Endometrial microvascular endothelial cells (primary cell): ENCODE data around the gene WASHC4. TPM values are rescaled to one million over a fixed set of nuclear protein-coding genes. Genes with fewer than 3 reads are reported as not detected.
"Not testable (repeated sequence)": the region's sequence is repeated elsewhere in the genome, so short reads cannot be mapped to it uniquely, and the experiment has no call there.

Source experiments
- in situ Hi-C: cut with HindIII; loops from 2 replicates; pipeline ENCODE4 v1.10.0; 2017; ENCODE audit warnings: low sequenced_read_pairs, low pct_unique_long_range_greater_than_20kb; ENCODE audit errors: inconsistent ontology term
- total RNA-seq: library from RNA; depleted of rRNA; stranded (reverse); fragments of >200 nt; gene quantifications from one replicate; pipeline ENCODE4 v1.2.3, GENCODE V29; 2015; ENCODE audit errors: inconsistent ontology term

Gene WASHC4
- total RNA-seq, 1 donor from 2014 or later = 65.5 TPM

DNA sequence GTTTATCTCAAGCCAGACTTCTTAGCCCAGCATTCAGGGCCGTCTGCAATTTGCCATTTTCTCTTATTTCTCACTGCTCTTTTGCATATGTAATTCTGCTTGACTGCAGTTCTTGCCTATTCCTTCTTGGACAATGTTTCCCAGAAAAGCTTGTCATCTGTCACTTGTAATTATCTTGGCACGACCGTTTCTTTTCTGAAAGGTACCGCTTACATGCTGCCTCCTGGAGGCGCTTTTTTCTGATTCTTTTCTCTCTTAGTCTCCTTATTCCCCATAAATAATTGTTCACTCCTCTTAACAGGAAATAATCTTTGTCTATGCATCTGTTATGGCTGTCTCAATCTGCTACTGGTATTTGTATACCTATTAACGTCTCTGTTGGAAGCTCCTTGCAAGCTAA lies 22.0 kb upstream of the WASHC4 start:
- in situ Hi-C loops = no loop called here

DNA sequence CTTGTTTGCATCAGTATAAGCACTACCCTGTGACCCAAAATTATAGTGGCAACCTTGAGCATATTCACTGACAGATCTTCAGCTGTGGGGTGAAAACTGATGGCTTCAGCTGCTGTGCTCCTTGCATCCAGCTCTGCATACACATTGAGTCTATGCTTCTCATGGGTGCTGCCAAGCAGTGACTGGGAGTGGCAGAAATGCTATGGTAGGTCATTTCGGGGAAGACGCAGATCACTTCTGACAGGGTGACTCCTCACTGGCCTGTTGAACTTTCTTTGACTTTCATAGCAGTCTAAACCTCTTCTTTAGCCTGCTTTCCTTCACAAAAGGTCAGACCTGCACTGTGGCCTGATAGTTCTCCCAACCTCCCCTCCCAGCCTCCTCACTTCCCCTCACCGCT lies 17.7 kb upstream of the WASHC4 start:
- in situ Hi-C loops = no loop called here

DNA sequence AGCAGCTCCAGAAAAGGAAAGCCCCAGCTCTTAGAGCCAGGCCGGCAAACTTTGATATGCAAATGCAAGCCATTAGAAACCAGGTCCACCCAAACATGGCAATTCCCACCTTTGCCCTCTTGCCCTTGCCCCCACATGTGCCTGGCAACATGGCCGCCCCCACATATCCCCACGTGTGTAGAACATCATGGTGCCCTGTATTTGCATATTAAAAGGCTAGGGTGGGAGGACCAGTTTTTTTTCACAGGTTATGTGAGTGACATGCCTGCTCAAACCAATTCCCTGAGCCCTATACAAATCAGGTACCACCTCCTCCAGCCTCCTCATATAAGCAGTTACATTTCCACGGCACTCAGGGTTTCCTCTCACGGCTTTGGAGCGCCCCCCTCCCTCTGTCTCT lies 17.2 kb upstream of the WASHC4 start:
- in situ Hi-C loops = no loop called here

DNA sequence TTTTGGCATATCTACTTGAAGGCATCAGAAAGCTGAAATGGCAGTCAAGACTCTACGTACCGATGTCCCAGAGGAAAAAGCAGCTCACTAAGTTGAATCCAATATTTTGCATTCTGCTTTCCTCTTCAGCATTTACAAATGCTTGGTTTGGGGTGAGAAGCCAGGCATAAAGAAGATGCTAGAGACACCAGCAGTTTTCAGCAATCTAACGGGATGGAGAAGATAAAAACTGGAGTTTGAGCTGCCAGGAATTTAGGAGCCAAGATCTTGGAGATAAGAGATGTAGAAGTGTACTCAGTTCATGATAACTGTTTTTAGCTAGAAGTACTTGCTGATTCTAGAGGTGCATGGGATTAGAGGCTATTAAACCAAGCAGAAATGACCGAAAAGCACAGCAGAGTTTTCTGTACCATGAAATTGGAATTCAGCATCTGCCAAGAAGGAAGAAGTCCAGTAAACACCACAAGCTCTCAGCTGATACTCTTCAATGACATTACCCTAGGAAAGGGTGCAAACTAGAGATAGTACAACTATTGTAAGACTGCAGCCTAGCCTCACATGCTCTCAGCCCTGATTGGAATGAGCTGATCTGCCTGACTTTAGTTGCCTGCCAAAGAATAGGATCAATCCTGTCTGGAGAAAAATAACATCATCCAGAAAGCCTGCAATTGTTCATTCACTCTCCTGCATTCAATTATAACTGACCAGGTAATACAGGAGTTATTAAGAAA lies 15.9 kb upstream of the WASHC4 start:
- in situ Hi-C loops = no loop called here

DNA sequence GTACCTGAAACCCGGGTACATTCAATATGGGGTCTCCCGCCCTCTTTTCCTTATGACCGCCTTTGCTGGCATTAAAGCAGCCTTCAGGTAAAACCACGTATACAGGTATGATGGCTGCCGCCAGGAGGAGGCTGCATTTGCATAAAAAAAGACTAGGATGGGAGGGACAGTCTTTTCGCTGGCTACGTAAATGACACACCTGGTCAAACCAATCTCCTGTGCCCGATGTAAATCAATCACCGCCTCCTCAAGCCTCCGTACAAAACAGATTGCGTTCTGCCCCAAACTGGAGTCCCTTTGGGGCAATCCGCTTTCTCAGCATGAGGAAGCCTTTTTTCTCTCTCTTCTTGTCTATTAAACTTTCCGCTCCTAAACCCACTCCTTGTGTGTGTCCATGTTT lies 15.2 kb upstream of the WASHC4 start:
- in situ Hi-C loops = no loop called here

DNA sequence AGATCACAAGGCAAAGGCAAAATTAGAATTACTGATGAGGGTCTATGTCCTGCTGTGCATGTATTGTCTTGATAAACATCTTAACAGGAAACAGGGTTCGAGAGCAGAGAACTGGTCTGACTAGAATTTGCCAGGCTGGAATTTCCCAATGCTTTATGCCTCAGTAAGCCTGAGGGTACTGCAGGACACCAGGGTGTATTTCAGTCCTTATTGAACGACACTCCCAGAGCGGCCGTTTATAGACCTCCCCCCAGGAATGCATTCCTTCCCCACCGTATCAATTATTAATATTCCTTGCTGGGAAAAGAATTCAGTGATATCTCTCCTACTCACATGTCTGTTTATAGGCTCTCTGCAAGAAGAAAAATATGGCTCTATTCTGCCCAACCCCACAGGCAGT lies 12.2 kb upstream of the WASHC4 start:
- in situ Hi-C loops = not testable (repeated sequence)

DNA sequence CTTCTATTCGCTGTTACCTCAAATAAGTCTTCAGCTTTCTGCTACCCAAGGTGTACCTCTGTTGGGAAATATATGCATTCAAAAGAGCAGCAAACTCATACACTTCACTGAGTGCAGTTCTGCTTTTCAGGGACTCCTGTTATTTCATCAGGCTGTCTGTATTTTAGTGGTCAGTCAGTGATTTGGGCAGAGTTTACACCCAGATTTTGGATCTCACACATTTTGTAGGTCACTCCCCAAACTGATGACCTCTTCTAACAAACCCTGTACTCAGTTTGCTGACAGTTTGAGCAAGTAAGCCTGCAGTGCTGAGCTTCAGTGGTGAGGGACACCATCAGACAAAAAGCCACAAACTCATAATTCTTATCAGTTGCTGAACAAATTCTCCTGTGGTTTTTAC lies 8.2 kb upstream of the WASHC4 start:
- in situ Hi-C loops = no loop called here

DNA sequence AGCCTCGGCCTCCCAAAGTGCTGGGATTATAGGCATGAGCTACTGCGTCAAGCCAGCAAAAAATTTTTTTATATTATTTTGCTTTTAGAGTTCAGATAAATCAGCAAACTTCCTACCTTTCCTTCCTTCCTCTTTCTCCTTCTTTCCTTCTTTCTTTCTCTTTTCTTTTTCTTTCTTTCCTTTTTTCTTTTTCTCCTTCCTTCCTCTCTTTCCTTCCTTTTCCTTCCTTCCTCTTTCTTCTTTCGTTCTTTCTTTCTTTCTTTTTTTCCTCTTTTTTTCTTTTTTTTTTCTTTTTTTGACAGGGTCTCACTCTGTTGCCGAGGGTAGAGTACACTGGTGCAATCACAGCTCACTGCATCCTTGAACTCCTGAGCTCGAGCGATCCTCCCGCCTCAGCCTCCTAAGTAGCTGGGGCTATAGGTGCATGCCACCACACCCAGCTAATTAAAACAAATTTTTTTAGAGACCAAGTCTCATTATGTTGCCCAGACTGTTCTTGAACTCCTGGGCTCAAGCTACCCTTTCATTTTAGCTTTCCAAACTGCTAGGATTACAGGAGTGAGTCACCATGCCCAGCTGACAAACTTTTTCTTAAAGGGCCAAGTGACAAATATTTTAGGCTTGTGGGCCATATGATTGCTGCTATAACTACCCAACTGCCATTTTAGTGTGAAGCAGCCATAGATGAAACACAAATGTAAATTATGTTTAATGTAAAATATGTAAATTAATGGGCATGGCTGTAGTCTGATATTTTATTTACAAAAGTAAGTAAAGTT lies 7.1 kb upstream of the WASHC4 start:
- in situ Hi-C loops = no loop called here

DNA sequence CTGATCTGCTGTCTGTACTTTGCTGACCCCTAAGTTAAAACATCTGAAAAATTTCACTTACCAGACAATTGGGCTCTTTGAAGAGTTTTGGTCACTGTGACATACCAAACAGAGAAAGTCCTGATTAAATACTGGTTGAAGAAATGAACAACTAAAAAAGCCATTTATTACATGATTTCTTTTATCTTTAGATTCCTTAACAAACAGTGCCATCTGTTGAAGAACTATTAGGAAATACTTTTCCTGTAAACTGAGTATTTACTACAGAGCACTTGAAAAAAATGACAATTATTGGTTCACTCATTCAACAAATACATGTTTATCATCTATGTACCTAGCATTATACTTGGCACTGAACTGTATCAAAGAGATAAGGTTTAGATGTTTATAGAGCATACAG lies 6.5 kb upstream of the WASHC4 start:
- in situ Hi-C loops = no loop called here

DNA sequence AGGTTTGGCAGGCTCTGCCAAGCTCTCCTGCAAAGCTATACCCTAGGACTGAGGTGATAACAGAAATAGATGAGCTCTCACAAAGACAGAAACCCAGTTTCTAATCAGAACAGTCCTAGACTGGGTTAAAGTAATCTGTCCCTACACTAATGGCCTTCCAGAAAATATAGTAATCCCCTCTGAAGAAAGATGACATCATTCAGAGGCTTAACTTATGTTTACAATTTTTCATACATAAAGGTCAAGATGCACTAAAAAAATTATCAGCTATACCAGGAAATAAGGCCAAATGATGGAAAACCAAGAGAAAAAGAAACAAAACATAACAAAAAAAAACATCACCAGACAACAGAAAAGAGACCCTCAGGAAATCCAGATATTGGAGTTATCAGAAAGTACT lies 4.9 kb upstream of the WASHC4 start:
- in situ Hi-C loops = no loop called here

DNA sequence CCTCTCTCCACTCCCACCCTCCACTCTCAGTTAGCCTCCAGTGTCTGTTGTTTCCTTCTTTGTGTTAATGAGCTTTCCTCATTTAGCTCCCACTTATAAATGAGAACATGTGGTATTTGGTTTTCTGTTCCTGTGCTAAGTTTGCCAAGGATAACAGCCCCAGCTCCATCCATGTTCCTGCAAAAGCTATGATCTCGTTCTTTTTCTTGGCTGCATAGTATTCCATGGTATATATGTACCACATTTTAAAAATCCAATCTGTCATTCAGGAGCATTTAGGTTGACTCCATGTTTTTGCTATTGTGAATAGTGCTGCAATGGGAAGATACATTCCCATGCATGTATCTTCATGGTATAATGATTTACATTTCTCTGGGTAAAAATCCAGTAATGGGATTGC lies 2.8 kb upstream of the WASHC4 start:
- in situ Hi-C loops = no loop called here

DNA sequence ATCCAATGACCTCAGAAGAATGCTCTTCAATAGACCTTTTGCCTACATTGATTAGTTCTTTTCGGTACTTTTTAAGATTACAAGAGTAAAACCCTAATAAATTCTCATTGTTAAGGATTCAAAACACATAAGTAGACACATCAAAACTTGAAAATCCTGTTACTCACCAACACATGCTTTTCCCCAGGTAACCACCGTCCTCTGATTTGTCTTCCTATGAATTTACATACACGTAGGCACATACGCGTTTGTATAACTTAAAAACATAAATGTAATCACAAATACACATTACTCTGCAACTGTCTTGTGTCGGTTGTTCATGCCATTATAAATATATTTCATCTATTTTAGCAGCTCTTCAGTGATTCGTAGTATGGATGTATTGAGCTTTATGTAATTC lies 910 bp upstream of the WASHC4 start:
- in situ Hi-C loops = no loop called here

DNA sequence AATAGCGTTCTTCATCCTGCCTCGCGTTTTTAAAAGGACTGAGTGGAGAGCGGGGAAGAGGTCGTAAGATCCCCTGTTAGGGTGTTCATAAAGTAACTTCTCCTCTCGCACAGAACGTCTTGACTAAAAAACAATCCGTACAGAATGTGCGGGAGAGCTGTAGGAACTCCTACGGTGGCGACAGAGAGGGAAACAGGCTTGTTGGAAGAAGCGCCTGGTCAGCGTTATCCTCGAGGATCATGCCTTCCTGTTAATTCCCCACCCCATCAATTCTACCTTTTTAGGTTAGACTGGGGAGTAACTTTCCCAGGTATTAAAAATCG lies 399 bp upstream of the WASHC4 start:
- in situ Hi-C loops = no loop called here

DNA sequence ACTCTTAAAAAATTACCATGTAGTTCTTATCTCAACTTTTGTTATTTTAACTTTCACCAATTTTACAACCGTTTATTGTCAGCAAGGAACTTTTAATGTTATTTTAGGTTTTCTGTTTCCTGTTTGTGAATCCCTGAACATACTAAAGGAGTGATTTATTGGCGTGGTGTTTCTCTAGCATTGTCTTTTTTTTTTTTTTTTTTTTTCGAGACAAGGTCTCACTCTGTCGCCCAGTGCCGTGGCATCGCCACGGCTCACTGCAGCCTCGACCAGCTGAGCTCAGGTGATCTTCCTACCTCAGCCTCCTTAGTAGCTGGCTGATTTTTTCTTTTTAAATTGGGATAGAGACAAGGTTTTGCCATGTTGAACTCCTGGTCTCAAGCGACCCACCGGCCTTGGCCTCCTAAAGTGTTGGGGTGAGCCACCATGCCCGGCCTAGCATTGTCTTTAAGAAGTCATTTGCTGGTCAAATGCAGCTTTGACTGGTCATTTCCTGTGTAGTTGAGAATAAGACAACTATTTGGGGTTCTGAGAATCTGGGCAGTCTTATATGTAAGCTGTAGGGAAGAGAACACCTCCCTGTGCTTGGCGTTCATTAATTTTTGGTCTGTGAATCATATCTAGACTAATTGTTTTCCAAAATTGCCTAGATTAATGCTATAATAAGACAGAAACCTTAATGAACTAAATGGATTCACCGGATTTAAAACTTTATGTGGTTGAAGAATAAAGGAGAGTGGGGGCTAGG lies 2.1 kb downstream of the WASHC4 start:
- in situ Hi-C loops = no loop called here

DNA sequence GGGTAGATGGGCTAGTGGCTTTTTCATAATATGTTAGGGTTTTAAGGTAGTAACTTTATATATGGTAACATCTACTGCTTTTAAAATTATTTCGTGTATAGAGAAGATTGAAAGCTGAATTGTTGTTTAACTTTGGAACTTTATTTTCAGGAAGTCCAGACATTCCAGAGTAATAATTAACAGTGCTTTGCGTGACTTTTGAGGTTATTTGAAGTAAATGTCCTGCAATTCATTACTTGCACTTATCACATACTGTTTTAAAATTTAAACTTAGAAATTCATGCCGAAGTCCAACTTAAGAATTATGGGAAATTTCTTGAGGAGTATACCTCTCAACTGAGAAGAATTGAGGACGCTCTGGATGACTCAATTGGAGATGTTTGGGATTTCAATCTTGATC lies 3.3 kb downstream of the WASHC4 start:
- in situ Hi-C loops = no loop called here

DNA sequence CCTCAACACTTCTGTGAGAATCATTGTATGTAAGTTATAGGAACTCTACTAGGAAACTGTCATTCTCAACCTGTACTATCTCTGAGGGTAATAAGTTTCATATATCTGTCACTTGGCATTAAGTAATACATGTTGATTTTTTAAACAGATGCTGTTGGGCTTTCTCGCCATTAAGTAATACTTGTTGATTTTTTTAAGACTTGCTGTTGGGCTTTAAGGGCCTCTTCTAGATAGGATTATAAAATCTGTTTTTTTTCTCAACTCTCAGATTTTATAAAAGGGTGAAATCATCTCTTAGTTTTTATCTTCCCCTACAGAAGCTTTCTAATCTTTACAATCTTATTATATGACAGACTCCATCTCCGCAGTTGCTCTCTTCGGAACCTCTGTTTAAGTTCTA lies 5.6 kb downstream of the WASHC4 start:
- in situ Hi-C loops = no loop called here

DNA sequence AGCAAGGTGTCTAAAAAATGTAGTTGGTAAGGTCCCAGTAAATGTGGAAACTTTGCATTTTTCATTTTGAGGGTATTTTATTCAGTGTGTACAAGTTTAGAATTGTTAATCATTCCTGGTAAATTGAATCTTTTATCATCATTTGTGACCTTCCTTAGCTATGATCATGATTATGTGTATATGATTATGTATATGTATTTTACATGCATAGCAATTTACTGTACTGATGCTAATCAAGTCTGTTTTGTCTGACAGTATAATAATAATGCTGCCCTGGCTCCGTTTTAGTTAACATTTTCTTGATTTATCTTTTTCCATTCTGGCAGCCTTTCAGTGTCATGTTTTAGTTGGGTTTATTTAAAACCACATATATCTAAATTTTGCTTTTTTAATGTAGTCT lies 9.4 kb downstream of the WASHC4 start:
- in situ Hi-C loops = no loop called here

DNA sequence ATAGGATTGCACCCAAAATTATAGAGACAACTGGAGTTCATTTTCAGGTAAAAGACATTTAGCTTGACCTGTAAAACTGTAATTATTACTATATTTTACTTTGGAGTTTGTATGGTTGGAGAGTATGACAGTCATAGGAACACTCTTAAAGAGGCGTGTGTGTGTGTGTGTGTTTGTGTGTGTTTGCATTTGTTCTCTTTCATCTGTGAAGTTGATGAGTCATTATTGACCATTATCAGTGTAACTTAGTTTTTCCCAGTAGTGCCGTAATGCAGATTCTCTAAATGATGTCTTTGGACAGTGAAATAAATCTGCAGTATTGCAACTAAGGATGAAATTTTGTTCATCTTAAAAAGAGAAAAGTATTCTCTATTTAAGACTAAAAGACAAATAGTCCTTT lies 13.0 kb downstream of the WASHC4 start:
- in situ Hi-C loops = no loop called here

DNA sequence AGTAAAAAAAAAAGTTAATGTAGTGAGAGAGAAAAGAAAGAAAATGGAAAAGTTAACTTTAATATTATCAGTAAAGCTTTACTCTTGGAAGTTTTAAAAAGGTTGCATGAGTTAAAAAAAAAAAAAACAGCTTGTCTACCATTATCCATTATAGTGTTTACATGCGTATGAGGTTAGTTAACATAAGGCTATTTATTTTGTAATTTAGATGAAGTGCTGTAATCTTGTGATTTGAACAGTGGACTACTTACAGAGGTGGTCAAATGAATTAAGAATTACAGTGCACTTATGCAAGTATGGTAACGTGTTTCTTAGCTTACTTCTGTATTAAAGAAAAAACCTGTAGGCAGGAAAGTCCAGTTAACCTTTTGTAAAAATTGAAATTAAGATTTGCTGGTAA lies 30.7 kb downstream of the WASHC4 start:
- in situ Hi-C loops = no loop called here

DNA sequence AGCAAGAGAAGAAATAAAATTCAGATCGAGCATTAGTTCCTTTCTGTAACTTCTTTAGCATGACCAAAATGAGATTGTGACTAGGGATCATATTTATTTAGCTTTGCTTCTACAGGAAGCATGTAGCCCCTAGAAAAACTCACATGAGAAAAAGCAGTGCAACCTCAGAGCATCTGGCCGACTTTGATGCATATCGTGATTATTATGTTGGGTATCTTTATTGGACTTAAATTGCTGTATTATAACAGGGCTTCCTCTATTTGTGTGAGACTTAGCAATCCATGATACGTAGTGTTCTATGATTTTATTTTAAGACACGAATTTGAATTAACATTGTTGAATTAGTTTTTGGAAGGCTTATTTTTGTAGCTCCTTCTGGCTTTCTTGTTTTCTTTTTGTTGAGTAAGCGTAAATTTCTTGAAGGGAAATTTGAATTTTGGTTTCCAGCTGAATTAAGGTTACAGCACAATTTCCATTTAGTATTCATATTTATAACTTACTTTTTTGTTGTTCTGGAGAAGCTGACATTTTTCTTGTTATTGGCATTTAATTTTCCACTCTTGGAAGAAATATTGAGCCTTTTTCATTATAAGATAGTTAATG lies 33.9 kb downstream of the WASHC4 start:
- in situ Hi-C loops = no loop called here
